Kidney epithelial cell (primary cell): ENCODE results near the gene CGRRF1. TPM values are rescaled to one million over a fixed set of nuclear protein-coding genes. Genes with fewer than 3 reads are reported as not detected.

ENCODE experiments used
- DNase-seq: peaks from one replicate; pipeline ENCODE4 v3.0.0-alpha.2; 2010; ENCODE audit warnings: low read depth
- H3K27me3 ChIP-seq: 2 replicates; pipeline ENCODE4 v1.6.0; 2011; ENCODE audit warnings: low read length; ENCODE audit not compliant: control insufficient read depth, insufficient read depth
- H3K36me3 ChIP-seq: 2 replicates; pipeline ENCODE4 v1.5.1; 2011; ENCODE audit warnings: low read length; ENCODE audit not compliant: control insufficient read depth, insufficient read depth
- H3K4me3 ChIP-seq: 2 replicates; pipeline ENCODE4 v1.5.1; 2011; ENCODE audit warnings: low read depth, mild to moderate bottlenecking, control low read depth, low read length
- CTCF ChIP-seq: IDR thresholded peaks from 2 replicates; pipeline ENCODE4 v1.5.1; 2011; ENCODE audit warnings: mild to moderate bottlenecking, moderate library complexity, low read length, control low read depth, inconsistent platforms; ENCODE audit not compliant: insufficient read depth, poor library complexity, severe bottlenecking
- total RNA-seq: library from RNA; depleted of rRNA; stranded (reverse); fragments of >200 nt; gene quantifications from 2 replicates; pipeline ENCODE4 v1.2.3, GENCODE V29; 2015

Gene CGRRF1
- total RNA-seq, 1 donor from 2014 or later, result 13.4 TPM

GRCh38 chr14:54564071-54564867 lies 54.6 kb downstream of the CGRRF1 start:
- TF ChIP-seq CTCF, result peak; percentile 60

DNA sequence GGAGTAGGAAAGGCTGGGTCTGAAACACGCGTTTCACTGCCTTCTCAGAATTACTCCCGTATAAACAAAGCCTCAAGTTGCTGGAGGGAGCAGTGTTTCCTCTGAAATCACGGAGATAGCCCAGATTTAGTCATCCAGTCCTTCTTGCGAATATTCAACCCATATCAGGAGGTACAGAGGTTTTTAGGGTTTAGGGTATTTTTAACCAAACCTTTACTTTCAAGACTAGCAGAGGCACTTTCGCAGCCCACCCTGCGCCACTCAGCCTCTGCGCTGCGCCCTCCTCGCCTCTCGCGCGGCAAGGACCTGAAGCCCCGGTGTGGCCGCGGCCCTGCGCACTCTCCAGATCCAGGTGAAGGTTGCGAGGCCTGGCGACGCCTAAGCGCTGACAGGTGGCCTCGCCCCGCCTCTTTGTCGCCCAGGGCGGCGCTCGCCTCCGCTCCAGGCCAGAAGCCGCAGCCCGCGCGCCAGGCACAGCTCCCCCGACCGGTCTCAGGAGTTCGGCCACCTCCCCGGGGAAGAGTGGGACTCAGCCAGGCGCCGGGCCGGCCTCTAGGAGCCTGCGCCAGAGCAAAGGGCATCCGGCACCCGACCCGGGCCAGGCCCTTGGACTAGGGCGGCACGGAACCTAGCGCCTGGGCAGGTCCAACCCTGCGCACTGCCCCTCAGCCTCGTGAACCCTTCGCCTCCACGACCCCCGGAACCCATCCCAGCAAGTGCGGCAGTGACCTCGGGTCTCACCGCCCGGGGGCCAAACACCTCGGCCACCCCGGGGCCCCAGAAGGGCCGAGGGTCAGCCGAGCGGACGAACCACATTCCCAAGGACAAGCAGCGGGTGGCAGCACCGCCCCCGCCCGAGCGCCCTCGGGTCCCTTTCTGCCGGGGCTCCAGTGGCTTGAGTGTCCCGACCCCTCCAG lies 55.4 kb downstream of the CGRRF1 start:
- no peaks in the 10 kb centered on the region for H3K27me3 ChIP-seq

More at GRCh38 chr14:54564071-54564867, 54.6 kb downstream of the CGRRF1 start:
- Histone ChIP-seq H3K27me3 (no peaks in the 10 kb centered on the region), H3K36me3 (no peaks in the 10 kb centered on the region), H3K4me3 (peak overlapping the region; percentile 83)
- no peak for DNase-seq

GRCh38 chr14:54565785-54566409 lies 56.2 kb downstream of the CGRRF1 start:
- no peak for TF ChIP-seq CTCF
- peak overlapping the region; percentile 83 for H3K4me3 ChIP-seq
- H3K27me3 ChIP-seq, result no peaks in the 10 kb centered on the region
- DNase-seq, result no peak
- no peaks in the 10 kb centered on the region for H3K36me3 ChIP-seq

More for the DNA sequence above, 55.4 kb downstream of the CGRRF1 start:
- no peak for DNase-seq
- TF ChIP-seq CTCF, result peak; percentile 13
- Histone ChIP-seq H3K4me3 (peak overlapping the region; percentile 83), H3K36me3 (no peaks in the 10 kb centered on the region)

- Histone ChIP-seq H3K4me3 (peak within 1 kb of the TSS; percentile 83), H3K36me3 (no peaks in the 10 kb centered on the region), H3K27me3 (no peaks in the 10 kb centered on the region)
- TF ChIP-seq CTCF, result peak; percentile 27
- no peak for DNase-seq
Observed at GRCh38 chr14:54566410-54567223, 56.9 kb downstream of the CGRRF1 start, which contains the start of gene SAMD4A. TSS of gene SAMD4A (plus strand) at chr14:54567128. CDS start at chr14:54567917, 789 bp downstream.

- no peak for DNase-seq
- no peaks in the 10 kb centered on the region for H3K27me3 ChIP-seq
- no peak for TF ChIP-seq CTCF
- H3K36me3 ChIP-seq, result no peaks in the 10 kb centered on the region
- H3K4me3 ChIP-seq, result peak overlapping the region; percentile 83
Observed at GRCh38 chr14:54567224-54567638, 57.5 kb downstream of the CGRRF1 start.
